Globus pallidus (tissue), 1 donor: Measurements from ENCODE around the gene IGF2R.
"Not testable (repeated sequence)": the region's sequence is repeated elsewhere in the genome, so short reads cannot be mapped to it uniquely, and the experiment has no call there.

Source experiments
- DNase-seq: peaks from one replicate; pipeline ENCODE4 v3.0.0-alpha.2; 2015; ENCODE audit warnings: low spot score

IGF2R gene

GRCh38 chr6:159968295-159969203 lies at the start of gene IGF2R:
Gene IGF2R, plus strand, starts transcription at chr6:159969082. Its CDS starts 165 bp downstream, at chr6:159969247.
- peak; percentile 84 for DNase-seq

GRCh38 chr6:159919800-159920199 lies 49.1 kb upstream of the IGF2R start:
- no peak for DNase-seq

GRCh38 chr6:159924150-159924549 lies 44.7 kb upstream of the IGF2R start:
- DNase-seq = not testable (repeated sequence)

- no peak for DNase-seq
Observed at GRCh38 chr6:159926542-159927203, 42.2 kb upstream of the IGF2R start.

- DNase-seq = no peak
Observed at GRCh38 chr6:159929819-159930218, 39.1 kb upstream of the IGF2R start.

GRCh38 chr6:159931112-159931511 lies 37.8 kb upstream of the IGF2R start:
- no peak for DNase-seq

GRCh38 chr6:159931846-159932245 lies 37.0 kb upstream of the IGF2R start:
- DNase-seq = no peak

GRCh38 chr6:159933077-159933476 lies 35.8 kb upstream of the IGF2R start:
- DNase-seq = no peak

GRCh38 chr6:159934181-159934580 lies 34.7 kb upstream of the IGF2R start:
- DNase-seq = no peak

GRCh38 chr6:159935065-159935464 lies 33.8 kb upstream of the IGF2R start:
- no peak for DNase-seq

GRCh38 chr6:159935633-159936032 lies 33.2 kb upstream of the IGF2R start:
- no peak for DNase-seq

- DNase-seq = no peak
Observed at GRCh38 chr6:159939591-159940016, 29.3 kb upstream of the IGF2R start.

GRCh38 chr6:159941286-159942113 lies 27.4 kb upstream of the IGF2R start:
- peak; percentile 23 for DNase-seq

GRCh38 chr6:159943101-159943632 lies 25.7 kb upstream of the IGF2R start:
- no peak for DNase-seq

- DNase-seq = no peak
Observed at GRCh38 chr6:159943968-159944598, 24.8 kb upstream of the IGF2R start.

GRCh38 chr6:159945801-159946392 lies 23.0 kb upstream of the IGF2R start:
- DNase-seq = no peak

GRCh38 chr6:159946912-159947311 lies 22.0 kb upstream of the IGF2R start:
- no peak for DNase-seq

- no peak for DNase-seq
Observed at GRCh38 chr6:159948199-159948598, 20.7 kb upstream of the IGF2R start.

GRCh38 chr6:159951772-159952171 lies 17.1 kb upstream of the IGF2R start:
- DNase-seq = no peak

- DNase-seq = no peak
Observed at GRCh38 chr6:159952289-159953005, 16.4 kb upstream of the IGF2R start.
